SK-N-MC (cell line): ENCODE measurements around the gene PYCARD.
A peak's percentile ranks its signal among the peaks of the same experiment; 100 is the strongest.

ENCODE experiments used
- DNase-seq: peaks from one replicate; pipeline ENCODE4 v3.0.0-alpha.2; 2011; ENCODE audit warnings: low read depth, low spot score
- H3K27ac ChIP-seq: fragments of 200-600 bp; sonication (generic); 2 replicates; pipeline ENCODE4 v1.5.1; 2016; ENCODE audit warnings: mixed run types
- H3K36me3 ChIP-seq: fragments of 200-600 bp; sonication (generic); 2 replicates; pipeline ENCODE4 v1.6.1; 2017; ENCODE audit warnings: antibody characterized with exemption, low read length, mixed read lengths; ENCODE audit not compliant: insufficient read depth
- H3K4me3 ChIP-seq: fragments of 200-600 bp; sonication (generic); 2 replicates; pipeline ENCODE4 v1.5.1; 2016
- H3K9ac ChIP-seq: fragments of 200-600 bp; sonication (generic); 2 replicates; pipeline ENCODE4 v1.8.0; 2017; ENCODE audit warnings: mixed run types, mixed read lengths; ENCODE audit not compliant: insufficient read length
- H3K9me3 ChIP-seq: fragments of 200-600 bp; sonication (generic); 2 replicates; pipeline ENCODE4 v1.6.1; 2017; ENCODE audit warnings: low read depth, mild to moderate bottlenecking, antibody characterized with exemption, low read length, moderate library complexity, mixed read lengths
- EZH2 ChIP-seq: fragments of 200-600 bp; sonication (generic); IDR thresholded peaks from one replicate; pipeline ENCODE4 v1.6.1; 2017; ENCODE audit warnings: antibody characterized with exemption
- FOXP2 ChIP-seq: optimal IDR thresholded peaks from 2 replicates; pipeline ENCODE3; 2011; ENCODE audit warnings: mild to moderate bottlenecking, moderate library complexity; ENCODE audit not compliant: insufficient read depth; ENCODE audit errors: extremely low read length, control extremely low read depth
- POLR2AphosphoS5 ChIP-seq: IDR thresholded peaks from 2 replicates; pipeline ENCODE4 v1.6.1; 2012; ENCODE audit warnings: mild to moderate bottlenecking, low read depth, low read length, borderline replicate concordance

The PYCARD gene

DNA sequence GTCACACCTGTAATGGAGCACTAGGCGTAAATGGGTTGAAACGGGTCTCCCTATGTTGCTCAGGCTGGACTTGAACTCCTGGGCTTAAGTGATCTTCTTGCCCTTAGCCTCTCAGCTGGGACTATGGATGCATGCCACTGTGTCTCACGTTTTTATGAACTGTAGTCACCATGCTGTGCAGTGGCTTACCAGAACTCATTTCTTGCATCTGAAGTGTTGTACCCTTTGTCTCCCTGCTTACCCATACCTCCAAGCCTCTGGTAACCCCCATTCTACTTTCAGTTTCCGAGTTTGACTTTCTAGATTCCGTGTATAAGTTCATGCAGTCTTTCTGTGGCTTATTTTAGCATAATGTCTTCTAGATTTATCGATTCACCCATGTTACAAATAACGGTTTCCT is 7.7 kb downstream of the PYCARD start:
- no peak for DNase-seq
- TF ChIP-seq POLR2AphosphoS5 (no peak), EZH2 (no peak), FOXP2 (no peak)

DNA sequence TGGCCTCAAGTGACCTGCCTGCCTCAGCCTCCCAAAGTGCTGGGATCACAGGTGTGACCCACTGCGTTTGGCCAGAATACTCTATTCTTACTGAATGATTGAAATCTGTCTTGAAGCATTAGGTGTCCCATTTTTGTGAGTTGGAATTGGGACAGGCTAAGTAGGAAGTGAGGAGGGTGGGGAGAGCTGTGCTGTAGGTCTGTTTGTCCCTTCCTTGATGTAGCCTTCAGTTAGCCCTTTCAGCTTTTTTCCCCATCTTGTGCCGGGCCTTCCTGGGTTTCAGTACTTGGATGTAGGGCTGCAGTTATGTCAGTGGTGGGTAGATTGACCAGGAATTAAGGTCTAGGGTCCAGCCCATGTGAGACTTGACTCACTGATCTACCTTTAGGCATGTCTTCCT is 8.7 kb downstream of the PYCARD start:
- Histone ChIP-seq H3K4me3 (no peak overlapping the region), H3K9me3 (no peaks in the 10 kb centered on the region), H3K9ac (no peak overlapping the region), H3K36me3 (peaks cover 80% of the 10 kb centered on the region), H3K27ac (no peak overlapping the region)
- TF ChIP-seq EZH2 (no peak), POLR2AphosphoS5 (peak; percentile 12; the same call in 1 of the 2 replicates)
- DNase-seq, result no peak

More for the DNA sequence above, 7.7 kb downstream of the PYCARD start:
- Histone ChIP-seq H3K27ac (no peak overlapping the region), H3K36me3 (peaks cover 70% of the 10 kb centered on the region), H3K9ac (no peak overlapping the region), H3K4me3 (no peak overlapping the region), H3K9me3 (no peaks in the 10 kb centered on the region)

DNA sequence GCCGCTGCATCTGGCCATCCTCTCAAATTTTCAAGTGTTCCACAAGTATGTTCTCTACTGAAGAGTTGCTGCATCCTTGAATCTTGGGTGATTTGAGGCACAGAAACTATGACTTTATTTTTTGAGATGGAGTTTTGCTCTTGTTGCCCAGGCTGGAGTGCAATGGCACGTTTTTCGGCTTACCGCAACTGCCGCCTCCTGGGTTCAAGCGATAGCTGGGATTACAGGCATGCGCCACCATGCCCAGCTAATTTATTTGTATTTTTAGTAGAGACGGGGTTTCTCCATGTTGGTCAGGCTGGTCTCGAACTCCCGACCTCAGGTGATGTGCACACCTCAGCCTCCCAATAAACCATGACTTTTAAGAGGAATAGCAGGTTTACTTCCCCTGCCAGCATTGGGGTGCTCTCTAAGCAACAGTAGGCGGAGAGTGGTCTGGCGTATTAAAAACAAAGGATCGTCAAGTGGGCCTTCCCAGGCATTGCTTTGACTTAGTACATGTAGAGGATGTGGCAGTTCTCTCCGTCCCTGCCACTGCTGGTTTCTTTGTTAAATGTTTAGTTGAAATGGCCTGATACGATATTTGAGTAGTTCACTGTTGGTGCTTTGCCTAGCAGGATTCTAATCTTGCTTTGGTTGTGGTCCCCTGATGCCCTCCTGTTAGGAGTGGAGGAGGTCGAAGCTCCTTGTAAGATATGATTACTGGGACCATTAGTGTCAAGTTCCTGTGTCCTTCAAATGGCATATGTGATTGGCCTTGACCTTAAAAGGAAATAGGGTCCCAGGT is 9.5 kb downstream of the PYCARD start:
- TF ChIP-seq POLR2AphosphoS5, result no peak
- Histone ChIP-seq H3K4me3 (no peak overlapping the region), H3K9me3 (no peaks in the 10 kb centered on the region), H3K27ac (no peak overlapping the region), H3K36me3 (peaks cover 88% of the 10 kb centered on the region), H3K9ac (no peak overlapping the region)
- no peak for DNase-seq

DNA sequence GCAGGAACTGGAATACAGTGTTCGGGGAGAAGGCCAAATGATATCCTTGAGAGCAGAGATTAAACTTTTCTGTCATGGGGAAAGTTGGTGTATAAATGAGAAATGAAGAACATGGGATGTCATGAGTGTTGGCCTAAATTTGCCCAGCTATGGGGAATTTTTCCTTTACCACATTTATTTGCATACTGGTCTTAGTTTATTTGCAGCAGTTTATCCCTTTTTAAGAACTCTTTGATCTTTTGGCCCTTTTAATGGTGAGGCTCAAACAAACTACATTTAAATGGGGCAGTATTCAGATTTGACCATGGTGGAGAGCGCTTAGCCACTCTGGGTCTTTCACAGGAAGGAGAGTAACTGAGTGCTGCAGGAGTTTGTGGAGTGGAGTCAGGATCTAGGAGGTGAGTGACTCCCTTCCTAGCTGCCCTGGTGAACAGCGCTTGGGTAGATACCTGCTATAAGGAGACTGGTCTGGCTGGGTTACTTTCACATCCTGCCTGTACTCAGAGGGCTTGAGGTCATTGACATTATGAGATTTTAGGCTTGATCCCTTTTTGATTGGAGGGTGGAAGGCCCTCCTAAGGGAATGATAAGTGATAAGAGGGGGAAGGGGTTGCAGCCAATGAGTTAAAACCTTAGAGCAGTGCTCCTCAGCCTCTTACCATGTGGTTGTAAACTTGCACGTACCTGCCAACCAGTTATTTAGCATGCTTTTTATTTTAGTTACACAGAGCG is 10.7 kb downstream of the PYCARD start:
- H3K9me3 ChIP-seq, result no peaks in the 10 kb centered on the region
- H3K36me3 ChIP-seq, result peaks cover 100% of the 10 kb centered on the region
- 0 out of 2 replicates have a peak overlapping the region, but pooled peaks have one; percentile 40 for H3K27ac ChIP-seq
- no peak overlapping the region for H3K4me3 ChIP-seq
- TF ChIP-seq POLR2AphosphoS5 (no peak), FOXP2 (no peak), EZH2 (no peak)
- no peak for DNase-seq
- H3K9ac ChIP-seq, result no peak overlapping the region

DNA sequence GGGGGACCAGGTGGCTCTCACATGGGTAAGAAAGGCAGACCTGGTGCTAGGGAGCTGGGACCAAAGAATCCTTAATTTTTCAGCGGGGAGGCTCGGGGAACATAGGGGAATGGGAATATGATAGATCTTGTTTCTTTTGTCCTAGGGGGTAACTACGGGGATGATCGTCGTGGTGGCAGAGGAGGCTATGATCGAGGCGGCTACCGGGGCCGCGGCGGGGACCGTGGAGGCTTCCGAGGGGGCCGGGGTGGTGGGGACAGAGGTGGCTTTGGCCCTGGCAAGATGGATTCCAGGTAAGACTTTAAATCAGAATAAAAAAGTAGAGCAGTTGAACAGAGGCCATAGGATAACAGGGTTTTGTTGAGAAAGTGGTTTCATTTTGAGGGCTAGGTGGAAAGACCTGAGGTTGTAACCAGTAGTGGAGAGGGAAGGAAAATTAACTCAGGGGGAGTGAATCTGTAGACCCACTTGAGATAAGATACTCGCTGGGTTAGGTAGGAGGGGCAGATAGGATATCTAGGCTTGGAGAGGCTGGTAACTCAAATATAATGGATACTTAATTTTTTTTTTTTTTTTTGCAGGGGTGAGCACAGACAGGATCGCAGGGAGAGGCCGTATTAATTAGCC is 11.6 kb downstream of the PYCARD start:
- H3K9ac ChIP-seq, result no peak overlapping the region
- no peak for DNase-seq
- peaks cover 100% of the 10 kb centered on the region for H3K36me3 ChIP-seq
- H3K4me3 ChIP-seq, result no peak overlapping the region
- TF ChIP-seq EZH2, result no peak
- H3K27ac ChIP-seq, result no peak overlapping the region
- no peaks in the 10 kb centered on the region for H3K9me3 ChIP-seq

DNA sequence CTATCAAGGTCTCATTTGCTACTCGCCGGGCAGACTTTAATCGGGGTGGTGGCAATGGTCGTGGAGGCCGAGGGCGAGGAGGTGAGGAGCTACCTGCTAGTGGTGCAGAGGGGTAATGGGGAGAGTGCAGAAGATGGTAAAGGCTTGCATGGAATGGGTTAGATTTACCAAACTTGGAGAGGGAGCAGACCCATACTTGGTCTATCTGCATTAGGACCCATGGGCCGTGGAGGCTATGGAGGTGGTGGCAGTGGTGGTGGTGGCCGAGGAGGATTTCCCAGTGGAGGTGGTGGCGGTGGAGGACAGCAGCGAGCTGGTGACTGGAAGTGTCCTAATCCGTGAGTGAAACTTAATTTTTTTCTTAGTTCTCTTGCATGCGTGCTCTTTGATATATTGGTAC is 12.5 kb downstream of the PYCARD start:
- no peak for DNase-seq
- Histone ChIP-seq H3K9ac (no peak overlapping the region), H3K36me3 (peaks cover 100% of the 10 kb centered on the region), H3K4me3 (no peak overlapping the region), H3K27ac (no peak overlapping the region), H3K9me3 (no peaks in the 10 kb centered on the region)
- TF ChIP-seq EZH2 (no peak), POLR2AphosphoS5 (no peak)

DNA sequence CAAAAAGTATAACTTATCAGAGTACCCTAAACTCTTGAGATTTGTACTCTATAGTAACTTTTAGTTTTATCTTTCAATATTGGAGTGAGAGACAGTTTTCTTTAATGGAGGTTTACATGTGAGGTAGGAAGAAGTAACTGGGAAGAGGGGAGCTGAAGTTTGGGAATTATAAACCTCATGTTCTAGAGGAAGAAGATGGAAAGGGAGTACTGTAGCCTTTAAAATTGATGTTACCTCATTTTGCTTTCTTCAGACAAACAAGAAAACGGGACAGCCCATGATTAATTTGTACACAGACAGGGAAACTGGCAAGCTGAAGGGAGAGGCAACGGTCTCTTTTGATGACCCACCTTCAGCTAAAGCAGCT is 13.2 kb downstream of the PYCARD start:
- Histone ChIP-seq H3K27ac (0 out of 2 replicates have a peak overlapping the region, but pooled peaks have one; percentile 29), H3K36me3 (peaks cover 100% of the 10 kb centered on the region), H3K9me3 (no peaks in the 10 kb centered on the region), H3K4me3 (no peak overlapping the region), H3K9ac (no peak overlapping the region)
- no peak for TF ChIP-seq POLR2AphosphoS5
- TF ChIP-seq FOXP2, result no peak
- no peak for TF ChIP-seq EZH2
- no peak for DNase-seq

DNA sequence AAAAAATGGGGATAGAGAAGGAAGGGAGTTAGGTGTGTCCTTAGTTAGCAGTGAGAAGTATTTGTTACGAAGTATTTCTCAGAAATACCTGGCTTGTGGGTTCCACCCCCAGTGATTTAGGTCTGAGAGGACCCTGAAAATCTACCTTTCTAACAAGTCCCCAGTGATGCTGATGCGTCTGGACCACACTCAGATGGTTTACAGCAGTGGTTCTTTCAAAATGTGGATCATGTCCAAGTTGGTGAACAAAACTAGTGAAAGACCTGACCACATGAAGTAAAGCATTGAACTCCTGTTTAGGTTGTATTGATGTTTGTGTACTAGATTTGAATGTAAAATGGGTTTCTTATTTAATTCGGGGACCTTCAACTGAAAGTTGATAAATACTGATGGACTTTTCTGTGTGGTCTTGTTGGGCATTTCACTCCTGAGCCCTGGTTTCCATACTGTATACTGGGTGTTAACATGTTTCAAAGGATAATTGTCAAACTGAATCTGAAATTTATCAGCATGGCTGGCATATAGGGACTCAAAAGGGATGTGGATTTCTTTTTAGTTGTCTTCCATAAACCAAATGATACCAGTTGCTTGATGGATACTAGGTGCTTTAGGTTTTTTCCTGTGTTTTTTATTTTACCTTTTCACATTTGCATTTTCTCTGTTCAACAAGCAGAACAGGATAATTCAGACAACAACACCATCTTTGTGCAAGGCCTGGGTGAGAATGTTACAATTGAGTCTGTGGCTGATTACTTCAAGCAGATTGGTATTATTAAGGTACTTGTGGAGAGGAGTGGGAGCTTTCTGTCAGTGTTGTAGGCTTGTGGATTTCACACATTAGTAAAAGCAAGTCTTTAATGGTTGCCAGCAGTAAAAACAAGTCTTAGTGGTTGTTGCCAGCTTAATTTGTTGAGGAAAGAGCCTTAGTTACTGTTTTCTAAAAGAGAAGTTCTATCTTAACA is 13.8 kb downstream of the PYCARD start:
- H3K36me3 ChIP-seq, result peaks cover 100% of the 10 kb centered on the region
- DNase-seq, result no peak
- H3K9me3 ChIP-seq, result no peaks in the 10 kb centered on the region
- H3K27ac ChIP-seq, result 0 out of 2 replicates have a peak overlapping the region, but pooled peaks have one; percentile 29
- H3K4me3 ChIP-seq, result no peak overlapping the region
- H3K9ac ChIP-seq, result no peak overlapping the region
- TF ChIP-seq POLR2AphosphoS5 (no peak; the same call in 1 of the 2 replicates), FOXP2 (no peak), EZH2 (no peak)
